Measurements from ENCODE around the gene OSBPL3. TPM values are rescaled to one million over a fixed set of nuclear protein-coding genes. Genes with fewer than 3 reads are reported as not detected.

OSBPL3 gene
- total and polyA plus RNA-seq, 2 experiments from 2014 or later: 21.8 to 25.8 TPM

DNA sequence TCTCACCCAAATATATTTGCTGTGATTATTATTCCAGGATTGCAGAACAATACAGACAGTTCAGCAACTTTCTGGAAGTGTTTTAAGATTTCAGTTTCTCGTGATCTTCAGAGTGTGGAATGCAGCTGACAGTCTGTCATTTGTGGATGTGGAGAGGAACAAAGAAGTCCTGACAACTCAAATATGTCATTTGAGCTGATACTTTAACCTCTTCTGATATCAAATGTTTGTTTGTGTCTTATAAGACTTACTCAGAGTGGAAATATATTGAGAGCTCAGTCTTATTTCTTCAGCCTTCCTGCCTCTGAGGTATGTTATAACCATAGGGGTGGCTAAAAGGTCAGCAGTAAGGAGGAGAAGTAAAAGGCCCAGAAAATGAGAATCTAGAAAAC lies 96.4 kb downstream of the OSBPL3 start:
- H3K4me2 ChIP-seq (ENCODE audit: unreplicated experiment): peak overlapping the region; percentile 70
- no peaks in the 10 kb centered on the region for H4K20me1 ChIP-seq (ENCODE audit: insufficient read depth)
- H3K27ac ChIP-seq: peak overlapping the region; percentile 62
- peaks cover 59% of the 10 kb centered on the region for H3K79me2 ChIP-seq (ENCODE audit: insufficient read depth)
- TF ChIP-seq EZH2 (IDR thresholded peaks at IDR 0.05; ENCODE audit: insufficient read depth, poor library complexity, severe bottlenecking) (no peak), EZH2phosphoT487 (IDR thresholded peaks at IDR 0.05; ENCODE audit: insufficient read depth, low read depth) (no peak)
- H3K9ac ChIP-seq: peak overlapping the region; percentile 39
- H3F3A ChIP-seq (ENCODE audit: insufficient read depth): peaks cover 27% of the 10 kb centered on the region
- in situ Hi-C loops (cut with MboI): no loop called here
- no peaks in the 10 kb centered on the region for H3K27me3 ChIP-seq (replicated peaks; ENCODE audit: insufficient read depth)
- peaks cover 25% of the 10 kb centered on the region for H3K4me1 ChIP-seq (ENCODE audit: insufficient read depth)
- 23 to 34% methylated on average over 1 of the region's 1 CpG for WGBS, 2 experiments (ENCODE audit: low coverage in 1 of 2, low lambda C conversion rate in 2 of 2, missing lambda C conversion rate in 2 of 2)
- no peak for DNase-seq
- H3K36me3 ChIP-seq (ENCODE audit: low read depth): no peaks in the 10 kb centered on the region
- no peak overlapping the region for H3K4me3 ChIP-seq
- no peak overlapping the region for H2AFZ ChIP-seq
- no peaks in the 10 kb centered on the region for H3K9me3 ChIP-seq (ENCODE audit: low read depth)
- no peaks in the 10 kb centered on the region for H3K9me2 ChIP-seq (ENCODE audit: insufficient read depth)

DNA sequence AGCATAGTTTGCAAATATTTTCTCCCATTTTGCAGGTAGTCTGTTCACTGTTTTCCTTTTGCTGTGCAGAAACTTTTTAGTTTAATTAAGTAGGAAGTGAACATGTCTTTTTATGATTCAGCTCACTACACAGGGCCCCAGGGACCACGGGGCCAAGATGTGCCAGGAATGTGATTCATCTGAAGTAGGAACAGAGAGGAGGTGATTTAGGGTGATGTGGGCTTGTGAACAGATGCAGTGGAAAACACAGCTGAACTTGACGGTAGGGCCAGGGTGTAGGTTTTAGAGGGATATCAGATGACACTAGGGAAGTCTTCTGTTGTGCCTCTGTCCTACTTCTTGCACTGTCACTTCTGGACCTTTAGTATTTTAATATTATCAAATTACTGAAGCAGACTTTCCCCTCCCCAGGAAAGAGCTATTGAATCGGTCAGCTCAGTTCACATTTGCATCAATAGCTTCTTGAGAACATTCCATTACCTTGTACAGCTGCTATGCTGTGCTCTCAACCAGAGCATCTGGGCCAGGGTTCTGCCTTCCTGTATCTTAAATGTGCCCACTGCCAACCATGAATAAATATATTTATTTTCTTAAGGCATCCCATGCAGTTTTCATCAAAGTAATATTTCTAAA lies 96.9 kb downstream of the OSBPL3 start:
- H3K4me1 ChIP-seq (ENCODE audit: insufficient read depth): peaks cover 25% of the 10 kb centered on the region
- H3K9me3 ChIP-seq (ENCODE audit: low read depth): no peaks in the 10 kb centered on the region
- WGBS, 2 experiments (ENCODE audit: low coverage in 1 of 2, low lambda C conversion rate in 2 of 2, missing lambda C conversion rate in 2 of 2): 1 to 4% methylated on average over 3 of the region's 3 CpGs
- H3K79me2 ChIP-seq (ENCODE audit: insufficient read depth): peaks cover 54% of the 10 kb centered on the region
- H3K27me3 ChIP-seq (replicated peaks; ENCODE audit: insufficient read depth): no peaks in the 10 kb centered on the region
- no peak for TF ChIP-seq EZH2 (IDR thresholded peaks at IDR 0.05; ENCODE audit: insufficient read depth, poor library complexity, severe bottlenecking)
- no peak for TF ChIP-seq EZH2phosphoT487 (IDR thresholded peaks at IDR 0.05; ENCODE audit: insufficient read depth, low read depth)
- H3F3A ChIP-seq (ENCODE audit: insufficient read depth): peaks cover 27% of the 10 kb centered on the region
- H3K9me2 ChIP-seq (ENCODE audit: insufficient read depth): no peaks in the 10 kb centered on the region
- peak overlapping the region; percentile 70 for H3K4me2 ChIP-seq (ENCODE audit: unreplicated experiment)
- peak overlapping the region; percentile 62 for H3K27ac ChIP-seq
- no peaks in the 10 kb centered on the region for H3K36me3 ChIP-seq (ENCODE audit: low read depth)
- H3K4me3 ChIP-seq: no peak overlapping the region
- no peaks in the 10 kb centered on the region for H4K20me1 ChIP-seq (ENCODE audit: insufficient read depth)
- peak overlapping the region; percentile 39 for H3K9ac ChIP-seq
- peak; percentile 95 for DNase-seq
- no peak overlapping the region for H2AFZ ChIP-seq
- in situ Hi-C loops (cut with MboI): no loop called here

DNA sequence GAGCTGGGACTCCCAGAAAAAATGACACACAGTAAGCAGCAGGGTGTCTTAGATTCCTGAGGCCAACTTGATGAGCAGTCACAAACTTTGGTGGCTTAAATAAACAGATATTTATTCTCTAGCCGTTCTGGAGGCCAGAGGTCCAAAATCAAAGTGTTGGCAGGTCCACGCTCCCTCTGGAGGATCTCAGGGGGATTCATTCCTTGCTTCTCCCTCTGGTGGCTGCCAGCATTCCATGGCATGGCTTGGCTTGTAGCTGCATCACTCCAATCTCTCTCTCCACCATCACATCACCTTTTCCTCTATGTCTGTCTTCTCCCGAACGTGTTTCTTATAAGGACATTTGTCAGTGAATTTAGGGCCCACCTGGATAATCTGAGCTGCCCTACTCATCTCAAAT lies 98.4 kb downstream of the OSBPL3 start:
- in situ Hi-C loops (cut with MboI): no loop called here
- DNase-seq: no peak
- no peaks in the 10 kb centered on the region for H3K36me3 ChIP-seq (ENCODE audit: low read depth)
- H3F3A ChIP-seq (ENCODE audit: insufficient read depth): peaks cover 27% of the 10 kb centered on the region
- TF ChIP-seq EZH2phosphoT487 (IDR thresholded peaks at IDR 0.05; ENCODE audit: insufficient read depth, low read depth) (no peak), EZH2 (IDR thresholded peaks at IDR 0.05; ENCODE audit: insufficient read depth, poor library complexity, severe bottlenecking) (no peak)
- no peak overlapping the region for H3K4me3 ChIP-seq
- H3K27ac ChIP-seq: no peak overlapping the region
- H3K4me1 ChIP-seq (ENCODE audit: insufficient read depth): peaks cover 25% of the 10 kb centered on the region
- no peak overlapping the region for H2AFZ ChIP-seq
- H3K4me2 ChIP-seq (ENCODE audit: unreplicated experiment): no peak overlapping the region
- H3K79me2 ChIP-seq (ENCODE audit: insufficient read depth): peaks cover 41% of the 10 kb centered on the region
- no peak overlapping the region for H3K9ac ChIP-seq
- H3K9me3 ChIP-seq (ENCODE audit: low read depth): no peaks in the 10 kb centered on the region
- WGBS, 2 experiments (ENCODE audit: low coverage in 1 of 2, low lambda C conversion rate in 2 of 2, missing lambda C conversion rate in 2 of 2): 81 to 84% methylated on average over 4 of the region's 4 CpGs
- no peaks in the 10 kb centered on the region for H4K20me1 ChIP-seq (ENCODE audit: insufficient read depth)
- no peaks in the 10 kb centered on the region for H3K27me3 ChIP-seq (replicated peaks; ENCODE audit: insufficient read depth)
- no peaks in the 10 kb centered on the region for H3K9me2 ChIP-seq (ENCODE audit: insufficient read depth)

DNA sequence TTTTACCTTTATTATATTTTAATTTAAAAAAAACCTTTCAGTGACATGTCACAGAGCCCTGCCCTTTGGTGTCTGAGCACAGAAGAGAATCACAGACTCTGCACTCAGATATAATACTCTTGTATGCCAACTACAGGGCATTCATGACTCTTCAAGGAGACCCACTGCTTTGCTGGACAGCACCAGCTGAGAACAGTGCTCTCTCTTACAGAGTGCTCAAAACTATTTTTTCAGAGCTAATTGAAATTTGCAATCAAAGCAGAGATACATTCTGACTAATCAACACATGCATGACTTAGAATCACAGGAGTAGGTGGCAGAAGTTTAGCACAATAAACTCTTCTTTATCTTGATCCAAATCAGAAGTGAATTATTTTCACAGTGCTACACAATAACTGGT lies 99.1 kb downstream of the OSBPL3 start:
- Histone ChIP-seq H3K27me3 (replicated peaks; ENCODE audit: insufficient read depth) (no peaks in the 10 kb centered on the region), H3K4me3 (no peak overlapping the region), H3K9me2 (ENCODE audit: insufficient read depth) (no peaks in the 10 kb centered on the region), H4K20me1 (ENCODE audit: insufficient read depth) (no peaks in the 10 kb centered on the region), H3F3A (ENCODE audit: insufficient read depth) (peaks cover 27% of the 10 kb centered on the region), H3K9me3 (ENCODE audit: low read depth) (no peaks in the 10 kb centered on the region), H3K9ac (no peak overlapping the region), H3K79me2 (ENCODE audit: insufficient read depth) (peaks cover 34% of the 10 kb centered on the region), H3K36me3 (ENCODE audit: low read depth) (no peaks in the 10 kb centered on the region), H3K27ac (no peak overlapping the region), H3K4me2 (ENCODE audit: unreplicated experiment) (no peak overlapping the region), H3K4me1 (ENCODE audit: insufficient read depth) (peaks cover 23% of the 10 kb centered on the region), H2AFZ (no peak overlapping the region)
- no peak for DNase-seq
- TF ChIP-seq EZH2phosphoT487 (IDR thresholded peaks at IDR 0.05; ENCODE audit: insufficient read depth, low read depth): no peak
- in situ Hi-C loops (cut with MboI): no loop called here

DNA sequence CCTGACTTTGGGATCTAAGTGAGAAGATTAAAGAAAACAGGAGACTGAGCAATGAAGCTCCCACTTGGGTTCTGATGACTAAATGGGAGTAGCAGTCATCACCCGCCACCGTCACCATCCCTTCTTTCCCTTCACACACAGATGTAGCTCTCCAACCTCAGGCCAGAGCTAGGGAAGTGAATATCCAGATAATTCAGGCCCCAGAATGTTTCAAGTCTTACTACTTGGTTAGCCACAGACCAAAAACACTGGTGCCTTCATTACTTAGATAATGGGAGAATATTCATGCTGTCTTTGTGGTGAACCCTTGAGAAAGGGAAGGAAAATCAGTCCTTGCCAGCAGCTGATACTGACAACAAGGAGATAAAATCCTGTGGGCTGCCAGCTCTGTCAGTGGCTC lies 100.7 kb downstream of the OSBPL3 start:
- Histone ChIP-seq H3K4me1 (ENCODE audit: insufficient read depth) (peaks cover 19% of the 10 kb centered on the region), H3K9ac (no peak overlapping the region), H3K27ac (no peak overlapping the region), H4K20me1 (ENCODE audit: insufficient read depth) (no peaks in the 10 kb centered on the region), H3K79me2 (ENCODE audit: insufficient read depth) (peaks cover 26% of the 10 kb centered on the region; the same call in 1 of the 2 replicates), H3K36me3 (ENCODE audit: low read depth) (no peaks in the 10 kb centered on the region), H2AFZ (no peak overlapping the region), H3K9me2 (ENCODE audit: insufficient read depth) (no peaks in the 10 kb centered on the region), H3F3A (ENCODE audit: insufficient read depth) (peaks cover 27% of the 10 kb centered on the region), H3K27me3 (replicated peaks; ENCODE audit: insufficient read depth) (no peaks in the 10 kb centered on the region), H3K4me3 (no peak overlapping the region), H3K4me2 (ENCODE audit: unreplicated experiment) (no peak overlapping the region), H3K9me3 (ENCODE audit: low read depth) (no peaks in the 10 kb centered on the region)
- 72% methylated on average over 2 of the region's 2 CpGs for WGBS, 2 experiments (ENCODE audit: low coverage in 1 of 2, low lambda C conversion rate in 2 of 2, missing lambda C conversion rate in 2 of 2)
- in situ Hi-C loops (cut with MboI): no loop called here
- TF ChIP-seq EZH2 (IDR thresholded peaks at IDR 0.05; ENCODE audit: insufficient read depth, poor library complexity, severe bottlenecking) (no peak), EZH2phosphoT487 (IDR thresholded peaks at IDR 0.05; ENCODE audit: insufficient read depth, low read depth) (no peak)
- peak; percentile 50 for DNase-seq

All from GM23248 (cell line).